Endothelial cell of umbilical vein (primary cell): ENCODE data around the gene CLINT1. TPM values are rescaled to one million over a fixed set of nuclear protein-coding genes. Genes with fewer than 3 reads are reported as not detected.
A peak's percentile ranks its signal among the peaks of the same experiment; 100 is the strongest.
"Not testable (repeated sequence)": the region's sequence is repeated elsewhere in the genome, so short reads cannot be mapped to it uniquely, and the experiment has no call there.

Experiments used
- BruUV-seq: library from RNA; stranded (reverse); fragments of 400-500 nt; replicated peaks from 2 replicates; lab custom pipeline; 2021; lab: Mats Ljungman, UMichigan
- CTCF ChIA-PET: fragments of 300-600, 350-600 bp; sonication (Branson Sonifier 250); formaldehyde crosslinking; loops from one replicate; lab custom pipeline; 2021; ENCODE audit warnings: antibody characterized with exemption, inconsistent platforms; lab: Charles Lee
- POLR2A ChIA-PET: fragments of 300-600, 350-600 bp; sonication (Branson Sonifier 250); formaldehyde crosslinking; loops from one replicate; lab custom pipeline; 2021; ENCODE audit warnings: antibody characterized with exemption, inconsistent platforms; lab: Charles Lee
- DNase-seq: peaks from one replicate; pipeline ENCODE4 v3.0.0-alpha.2; 2011; ENCODE audit warnings: low read depth, low spot score
- FAIRE-seq: peaks from 2 replicates; lab custom pipeline; 2011; peaks lifted over from hg19 to GRCh38; lab: Jason Lieb, UNC
- H2AFZ ChIP-seq: 2 replicates; pipeline ENCODE4 v1.6.0; 2012; ENCODE audit warnings: low read depth, low read length, control low read depth, inconsistent platforms
- H3K27ac ChIP-seq: 2 replicates; pipeline ENCODE4 v1.5.1; 2011; ENCODE audit warnings: low read depth, mild to moderate bottlenecking, control low read depth, low read length, moderate library complexity; ENCODE audit not compliant: insufficient read depth
- H3K27me3 ChIP-seq, 2 experiments: 2 replicates each; pipeline versions ENCODE4 v1.6.0 to v1.6.1; 2011; ENCODE audit warnings: low read length in 2 of 2, mixed read lengths in 1 of 2; ENCODE audit not compliant: control insufficient read depth in 2 of 2, insufficient read depth in 2 of 2
- H3K36me3 ChIP-seq, 2 experiments: 2 replicates in 1 of 2; 3 replicates in 1 of 2; pipeline ENCODE4 v1.5.1; 2011; ENCODE audit warnings: low read length in 2 of 2, mild to moderate bottlenecking in 1 of 2, moderate library complexity in 1 of 2; ENCODE audit not compliant: control insufficient read depth in 2 of 2, insufficient read depth in 2 of 2; ENCODE audit errors: extremely low read depth in 1 of 2
- H3K4me1 ChIP-seq: 3 replicates; pipeline ENCODE4 v1.5.1; 2011; ENCODE audit warnings: mild to moderate bottlenecking, low read length; ENCODE audit not compliant: control insufficient read depth, insufficient read depth; ENCODE audit errors: extremely low read depth
- H3K4me2 ChIP-seq: 2 replicates; pipeline ENCODE4 v1.6.1; 2011; ENCODE audit warnings: low read length, control low read depth, mixed read lengths; ENCODE audit not compliant: insufficient read depth
- H3K4me3 ChIP-seq, 3 experiments: fragments of 200-600 bp in 1 of 3; sonication (generic), shearing (Covaris generic) in 1 of 3; replicated peaks in 1 of 3; 2 replicates each; pipeline ENCODE4 v1.5.1; 2011 to 2016; ENCODE audit warnings: control low read depth in 3 of 3, low read length in 3 of 3, mild to moderate bottlenecking in 2 of 3, inconsistent platforms in 1 of 3, low read depth in 1 of 3, moderate library complexity in 1 of 3; ENCODE audit not compliant: insufficient read depth in 1 of 3
- H3K79me2 ChIP-seq: 2 replicates; pipeline ENCODE4 v1.6.0; 2012; ENCODE audit warnings: low read length, inconsistent platforms; ENCODE audit not compliant: control insufficient read depth, insufficient read depth
- H3K9ac ChIP-seq: replicated peaks from 2 replicates; pipeline ENCODE3; 2011; ENCODE audit warnings: low read length, control low read depth; ENCODE audit not compliant: insufficient read depth; ENCODE audit errors: extremely low read depth
- H3K9me1 ChIP-seq: replicated peaks from 3 replicates; pipeline ENCODE4 v1.6.0; 2011; ENCODE audit warnings: mild to moderate bottlenecking, low read length; ENCODE audit not compliant: control insufficient read depth, insufficient read depth; ENCODE audit errors: extremely low read depth
- H3K9me3 ChIP-seq: replicated peaks from 2 replicates; pipeline ENCODE4 v1.5.1; 2012; ENCODE audit warnings: low read length, inconsistent platforms; ENCODE audit not compliant: control insufficient read depth, insufficient read depth
- H4K20me1 ChIP-seq: replicated peaks from 2 replicates; pipeline ENCODE3; 2011; ENCODE audit warnings: mild to moderate bottlenecking, low read length; ENCODE audit not compliant: control insufficient read depth, insufficient read depth; ENCODE audit errors: extremely low read depth
- FOS ChIP-seq: IDR thresholded peaks from 2 replicates; pipeline ENCODE4 v1.6.1; 2011; ENCODE audit warnings: mild to moderate bottlenecking, low read length, moderate library complexity, borderline replicate concordance; ENCODE audit not compliant: insufficient read depth
- POLR2A ChIP-seq: IDR thresholded peaks from 2 replicates; pipeline ENCODE4 v1.6.1; 2012; ENCODE audit warnings: low read depth, mild to moderate bottlenecking, control low read depth, low read length
- POLR2AphosphoS5 ChIP-seq: IDR thresholded peaks from 2 replicates; pipeline ENCODE4 v1.6.1; 2012; ENCODE audit warnings: low read depth, mild to moderate bottlenecking, control low read depth, low read length, moderate library complexity; ENCODE audit not compliant: insufficient read depth
- dilution Hi-C: fragments of 300-500 bp; cut with MboI; formaldehyde crosslinking; loops from one replicate; pipeline ENCODE4 v1.15.0; 2019; ENCODE audit warnings: low sequenced_read_pairs; ENCODE audit not compliant: extremely low pct_ligation_motif_present
- intact Hi-C: fragments of 100-400 bp; cut with micrococcal nuclease; formaldehyde crosslinking; loops from one replicate; pipeline ENCODE4 v1.10.0; 2022
- polyA plus RNA-seq, 4 experiments: library from polyadenylated mRNA; depleted of rRNA in 3 of 4; stranded (reverse) in 3 of 4; unstranded in 1 of 4; fragments of >200 nt; gene quantifications; 2 replicates each; pipeline versions ENCODE4 v1.2.1 to v1.2.3, GENCODE V29; 2011 to 2012; ENCODE audit warnings: missing spikeins in 1 of 4
- total RNA-seq: library from RNA; stranded (reverse); gene quantifications from 2 replicates; pipeline ENCODE4 v1.2.3, GENCODE V29; 2021
- TF ChIP-seq, protein P1 (sequence below), 2 donors: IDR thresholded peaks; 1 replicate in 1 of 2; 2 replicates in 1 of 2; pipeline ENCODE4 v1.5.1; 2011; ENCODE audit warnings: low read length in 2 of 2, mild to moderate bottlenecking in 2 of 2, moderate library complexity in 2 of 2, control low read depth in 1 of 2, inconsistent platforms in 1 of 2, low read depth in 1 of 2; ENCODE audit not compliant: insufficient read depth in 1 of 2; ENCODE audit errors: extremely low read depth in 1 of 2

CLINT1 gene
- total and polyA plus RNA-seq, 2 donors (not counting 3 experiments of a cell fraction or from before 2014, with no cell fraction given): 76.6 to 158 TPM

DNA sequence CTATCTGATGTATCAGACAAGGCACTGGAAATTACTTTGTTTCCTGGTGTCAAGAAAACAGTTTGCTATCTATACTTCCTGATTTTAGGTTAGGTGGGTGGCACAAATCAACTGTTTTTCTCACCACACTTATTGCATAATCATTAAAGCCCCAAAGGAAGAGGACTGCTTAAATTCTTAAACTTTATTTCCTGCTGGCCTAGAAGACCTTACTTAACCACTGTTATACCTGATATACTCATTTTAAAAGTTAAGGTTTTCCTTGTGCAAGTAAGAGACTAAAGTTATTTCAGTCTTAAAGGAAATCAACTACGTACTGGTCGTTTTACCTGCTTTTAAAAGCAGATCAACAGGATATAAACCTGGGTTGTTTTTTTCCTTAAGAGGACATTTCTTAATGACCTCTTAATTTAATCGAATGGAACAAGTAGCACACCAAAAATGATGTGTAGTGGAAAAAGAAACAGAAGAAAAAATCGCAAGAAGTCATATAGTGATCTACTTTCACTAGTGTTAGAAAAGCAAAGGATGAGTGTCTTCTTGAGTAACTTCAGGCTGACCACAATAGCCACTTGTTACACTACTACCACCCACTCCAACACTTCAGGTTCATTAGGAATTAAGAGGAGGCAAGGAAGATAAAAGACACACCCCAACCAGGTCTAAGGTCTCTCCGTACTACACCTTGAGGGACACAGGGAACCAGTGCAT, 974 bp downstream of the CLINT1 start:
- Histone ChIP-seq H3K9ac (peak overlapping the region; percentile 91), H3K9me1 (no peaks in the 10 kb centered on the region), H3K4me1 (peaks cover 14% of the 10 kb centered on the region), H2AFZ (peak overlapping the region; percentile 49), H3K27me3 (no peaks in the 10 kb centered on the region), H3K36me3 (no peaks in the 10 kb centered on the region), H3K9me3 (no peaks in the 10 kb centered on the region), H3K79me2 (peaks cover 60% of the 10 kb centered on the region), H3K4me2 (peak overlapping the region; percentile 99), H4K20me1 (peaks cover 15% of the 10 kb centered on the region), H3K4me3 (peak overlapping the region; percentile 68 to 95 (median 93)), H3K27ac (peak overlapping the region; percentile 81)
- FAIRE-seq (peak; percentile 8), DNase-seq (peak; percentile 35)
- intact Hi-C loops: loop anchor here (2.0 to 10.0 kb wide), 3 partner anchors 31 to 473 kb away; no protein-coding TSS in a partner anchor
- TF ChIP-seq FOS (no peak), POLR2AphosphoS5 (no peak)
- CTCF ChIA-PET: interaction anchor here (0.7 to 4.1 kb wide), 8 partner anchors 9 to 1249 kb away, joined by 3 to 27 read pairs (median 4); no protein-coding TSS in a partner anchor
- dilution Hi-C loops: no loop called here
- BruUV-seq: TSS peak; percentile 35
- POLR2A ChIA-PET: interaction anchor here (0.6 kb wide), 1 partner anchor 74 kb away, joined by 4 read pairs; no protein-coding TSS in a partner anchor

DNA sequence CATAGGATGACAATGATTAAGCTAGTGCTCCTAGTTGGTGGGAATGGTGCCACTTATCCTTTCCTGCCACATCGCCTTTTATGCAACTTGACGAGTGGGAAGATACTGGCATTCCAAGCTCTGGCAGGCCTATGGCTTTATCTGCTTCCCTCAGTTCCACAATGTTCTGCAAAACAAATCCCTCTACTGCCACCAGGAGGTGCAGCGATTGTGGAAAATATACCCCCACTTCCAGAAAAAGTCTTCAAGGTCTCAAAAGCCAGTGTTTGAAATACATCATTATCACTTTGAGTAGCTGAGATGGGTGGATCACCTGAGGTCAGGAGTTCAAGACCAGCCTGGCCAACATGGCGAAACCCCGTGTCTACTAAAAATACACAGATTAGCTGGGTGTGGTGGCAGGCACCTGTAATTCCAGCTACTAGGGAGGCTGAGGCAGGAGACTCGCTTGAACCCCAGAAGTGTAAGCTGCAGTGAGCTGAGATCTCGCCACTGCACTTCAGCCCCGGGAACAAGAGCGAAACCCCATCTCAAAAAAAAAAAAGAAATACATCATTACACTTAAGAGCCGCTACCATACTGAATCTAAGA, 3.4 kb downstream of the CLINT1 start:
- ChIA-PET CTCF (interaction anchor here (0.6 to 4.1 kb wide), 31 partner anchors 9 to 1277 kb away, joined by 3 to 60 read pairs (median 6); no protein-coding TSS in a partner anchor), POLR2A (interaction anchor here (0.7 kb wide), 2 partner anchors 9 to 93 kb away, joined by 3 to 4 read pairs; no protein-coding TSS in a partner anchor)
- H2AFZ ChIP-seq: no peak overlapping the region
- FAIRE-seq (peak; percentile 73), DNase-seq (peak; percentile 81)
- intact Hi-C loops: loop anchor here (1.0 to 10.0 kb wide), 6 partner anchors 35 to 1251 kb away; no protein-coding TSS in a partner anchor
- no peak overlapping the region for H3K27ac ChIP-seq
- TF ChIP-seq FOS (no peak), POLR2A (no peak)
- TF ChIP-seq, protein P1, sequence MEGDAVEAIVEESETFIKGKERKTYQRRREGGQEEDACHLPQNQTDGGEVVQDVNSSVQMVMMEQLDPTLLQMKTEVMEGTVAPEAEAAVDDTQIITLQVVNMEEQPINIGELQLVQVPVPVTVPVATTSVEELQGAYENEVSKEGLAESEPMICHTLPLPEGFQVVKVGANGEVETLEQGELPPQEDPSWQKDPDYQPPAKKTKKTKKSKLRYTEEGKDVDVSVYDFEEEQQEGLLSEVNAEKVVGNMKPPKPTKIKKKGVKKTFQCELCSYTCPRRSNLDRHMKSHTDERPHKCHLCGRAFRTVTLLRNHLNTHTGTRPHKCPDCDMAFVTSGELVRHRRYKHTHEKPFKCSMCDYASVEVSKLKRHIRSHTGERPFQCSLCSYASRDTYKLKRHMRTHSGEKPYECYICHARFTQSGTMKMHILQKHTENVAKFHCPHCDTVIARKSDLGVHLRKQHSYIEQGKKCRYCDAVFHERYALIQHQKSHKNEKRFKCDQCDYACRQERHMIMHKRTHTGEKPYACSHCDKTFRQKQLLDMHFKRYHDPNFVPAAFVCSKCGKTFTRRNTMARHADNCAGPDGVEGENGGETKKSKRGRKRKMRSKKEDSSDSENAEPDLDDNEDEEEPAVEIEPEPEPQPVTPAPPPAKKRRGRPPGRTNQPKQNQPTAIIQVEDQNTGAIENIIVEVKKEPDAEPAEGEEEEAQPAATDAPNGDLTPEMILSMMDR (IDR thresholded peaks at IDR 0.05; ENCODE audit: extremely low read depth in 1 of 2, insufficient read depth in 1 of 2, low read depth in 1 of 2, low read length in 2 of 2): peak; percentile 62 to 64
- H3K79me2 ChIP-seq: peaks cover 84% of the 10 kb centered on the region
- no peak overlapping the region for H3K4me3 ChIP-seq
- H3K27me3 ChIP-seq: no peaks in the 10 kb centered on the region
- H3K4me2 ChIP-seq: no peak overlapping the region
- peaks cover 14% of the 10 kb centered on the region for H3K4me1 ChIP-seq
- no peak overlapping the region for H3K9ac ChIP-seq
- H3K9me3 ChIP-seq: no peaks in the 10 kb centered on the region
- H3K36me3 ChIP-seq: no peaks in the 10 kb centered on the region
- no TSS peak for BruUV-seq
- H4K20me1 ChIP-seq: peaks cover 23% of the 10 kb centered on the region
- dilution Hi-C loops: no loop called here
- no peaks in the 10 kb centered on the region for H3K9me1 ChIP-seq

DNA sequence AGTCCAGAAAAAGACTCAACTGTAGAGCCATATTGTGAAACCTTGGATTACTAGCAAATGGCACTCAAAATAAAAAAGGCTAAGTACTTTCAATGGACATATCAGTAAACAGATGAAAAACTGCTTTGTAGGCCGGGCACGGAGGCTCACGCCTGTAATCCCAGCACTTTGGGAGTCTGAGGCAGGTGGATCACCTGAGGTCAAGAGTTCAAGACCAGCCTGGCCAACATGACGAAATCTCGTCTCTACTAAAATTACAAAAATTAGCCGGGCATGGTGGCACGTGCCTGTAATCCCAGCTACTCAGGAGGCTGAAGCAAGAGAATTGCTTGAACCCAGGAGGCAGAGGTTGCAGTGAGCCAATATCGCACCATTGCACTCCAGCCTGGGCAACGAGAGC, 5.6 kb downstream of the CLINT1 start:
- DNase-seq, H3K36me3 ChIP-seq, H3K4me3 ChIP-seq, H3K9me3 ChIP-seq, dilution Hi-C loops, H3K9ac ChIP-seq, H3K27ac ChIP-seq, H3K27me3 ChIP-seq, H2AFZ ChIP-seq, H3K4me2 ChIP-seq, BruUV-seq, POLR2A ChIA-PET, H3K9me1 ChIP-seq, FAIRE-seq: not testable (repeated sequence)
- Histone ChIP-seq H4K20me1 (peaks cover 26% of the 10 kb centered on the region), H3K79me2 (peaks cover 98% of the 10 kb centered on the region), H3K4me1 (peaks cover 14% of the 10 kb centered on the region)
- CTCF ChIA-PET: interaction anchor here (1.2 to 1.4 kb wide), 3 partner anchors 34 to 141 kb away, joined by 3 to 4 read pairs (median 4); no protein-coding TSS in a partner anchor
- intact Hi-C loops: loop anchor here (10.0 kb wide), 1 partner anchor 221 kb away; no protein-coding TSS in a partner anchor
